Neuronal stem cell (in vitro differentiated cells): ENCODE measurements around the gene GOSR2.

ENCODE experiments used
- DNase-seq: peaks from one replicate; pipeline ENCODE4 v3.0.0-alpha.2; 2013; ENCODE audit warnings: low spot score
- H2AFZ ChIP-seq: one replicate; pipeline ENCODE4 v1.6.1; 2013; ENCODE audit warnings: mild to moderate bottlenecking, low read length, inconsistent platforms
- H2AK5ac ChIP-seq: 2 replicates; pipeline ENCODE4 v1.6.1; 2013; ENCODE audit warnings: low read depth, mild to moderate bottlenecking, inconsistent platforms, low read length, moderate library complexity, mixed read lengths
- H2BK120ac ChIP-seq: 2 replicates; pipeline ENCODE4 v1.6.1; 2013; ENCODE audit warnings: low read depth, mild to moderate bottlenecking, inconsistent platforms, low read length, moderate library complexity, mixed read lengths
- H2BK12ac ChIP-seq: one replicate; pipeline ENCODE4 v1.6.1; 2013; ENCODE audit warnings: low read length, inconsistent platforms
- H2BK15ac ChIP-seq: 2 replicates; pipeline ENCODE4 v1.6.1; 2013; ENCODE audit warnings: mild to moderate bottlenecking, low read length, inconsistent platforms, mixed read lengths
- H2BK5ac ChIP-seq: one replicate; pipeline ENCODE4 v1.6.1; 2013; ENCODE audit warnings: inconsistent platforms, mild to moderate bottlenecking, low read length, moderate library complexity
- H3K14ac ChIP-seq: one replicate; pipeline ENCODE4 v1.6.1; 2013; ENCODE audit warnings: low read length, inconsistent platforms
- H3K18ac ChIP-seq: 2 replicates; pipeline ENCODE4 v1.6.1; 2013; ENCODE audit warnings: low read length, inconsistent platforms
- H3K23ac ChIP-seq: 2 replicates; pipeline ENCODE4 v1.6.1; 2013; ENCODE audit warnings: low read depth, mild to moderate bottlenecking, mixed read lengths, low read length, inconsistent platforms; ENCODE audit not compliant: poor library complexity
- H3K27ac ChIP-seq: replicated peaks from 3 replicates; pipeline ENCODE4 v1.5.1; 2013; ENCODE audit warnings: low read length, inconsistent platforms
- H3K27me3 ChIP-seq, 3 experiments: 2 replicates each; pipeline ENCODE4 v1.6.1; 2013; ENCODE audit warnings: low read length in 3 of 3, mild to moderate bottlenecking in 2 of 3, inconsistent platforms in 1 of 3, low read depth in 1 of 3, mixed read lengths in 1 of 3, moderate library complexity in 1 of 3; ENCODE audit not compliant: control insufficient read depth in 3 of 3, insufficient read depth in 3 of 3
- H3K36me3 ChIP-seq, 2 donors: replicated peaks in 1 of 2; 2 replicates each; pipeline ENCODE4 v1.6.1; 2013; ENCODE audit warnings: low read length in 2 of 2; ENCODE audit not compliant: control insufficient read depth in 2 of 2, insufficient read depth in 2 of 2
- H3K4ac ChIP-seq: 2 replicates; pipeline ENCODE4 v1.6.1; 2013; ENCODE audit warnings: inconsistent platforms, mild to moderate bottlenecking, low read length, moderate library complexity
- H3K4me1 ChIP-seq, 2 donors: 1 replicate in 1 of 2; 2 replicates in 1 of 2; pipeline ENCODE4 v1.6.1; 2013; ENCODE audit warnings: low read length in 2 of 2, low read depth in 1 of 2; ENCODE audit not compliant: control insufficient read depth in 2 of 2, insufficient read depth in 1 of 2
- H3K4me2 ChIP-seq: one replicate; pipeline ENCODE4 v1.6.1; 2013; ENCODE audit warnings: mild to moderate bottlenecking, low read length, inconsistent platforms; ENCODE audit not compliant: insufficient read depth, poor library complexity, severe bottlenecking
- H3K4me3 ChIP-seq, 2 donors: 2 replicates each; pipeline ENCODE4 v1.5.1; 2013; ENCODE audit warnings: low read length in 2 of 2, mild to moderate bottlenecking in 2 of 2, inconsistent platforms in 1 of 2, moderate library complexity in 1 of 2
- H3K79me1 ChIP-seq: one replicate; pipeline ENCODE4 v1.6.1; 2013; ENCODE audit warnings: low read depth, mild to moderate bottlenecking, inconsistent platforms, low read length, moderate library complexity
- H3K9ac ChIP-seq: one replicate; pipeline ENCODE4 v1.6.1; 2013; ENCODE audit warnings: mild to moderate bottlenecking, low read depth, low read length, inconsistent platforms; ENCODE audit not compliant: poor library complexity
- H3K9me3 ChIP-seq, 2 donors: replicated peaks in 1 of 2; 2 replicates each; pipeline versions ENCODE3 to v1.6.1; 2013; ENCODE audit warnings: low read length in 2 of 2, mild to moderate bottlenecking in 2 of 2, inconsistent platforms in 1 of 2, low read depth in 1 of 2, mixed read lengths in 1 of 2, moderate library complexity in 1 of 2; ENCODE audit not compliant: control insufficient read depth in 2 of 2, insufficient read depth in 1 of 2
- H4K8ac ChIP-seq: one replicate; pipeline ENCODE4 v1.6.1; 2013; ENCODE audit warnings: low read depth, mild to moderate bottlenecking, inconsistent platforms, low read length, moderate library complexity
- H4K91ac ChIP-seq: one replicate; pipeline ENCODE4 v1.6.1; 2013; ENCODE audit warnings: low read length, low read depth, mild to moderate bottlenecking, inconsistent platforms; ENCODE audit not compliant: poor library complexity
- WGBS, 2 donors: extraction: QIAGEN DNeasy Blood & Tissue Kit; methylation state at CpG; one replicate each; pipeline ENCODE4 v1.1.7; 2013; ENCODE audit warnings: missing lambda C conversion rate in 2 of 2, mixed read lengths in 1 of 2; ENCODE audit not compliant: insufficient read length in 2 of 2, insufficient replicate concordance in 1 of 2; ENCODE audit errors: extremely low coverage in 2 of 2; 5-methylcytosine and 5-hydroxymethylcytosine counted together

Gene GOSR2

GRCh38 chr17:46911311-46911710, 11.6 kb upstream of the GOSR2 start:
- H3K4ac ChIP-seq, result no peak overlapping the region
- H3K27me3 ChIP-seq, result peaks cover 0 to 25% (median 4%) of the 10 kb centered on the region in 3 experiments
- no CpG with 5 or more reads among the region's 3 CpGs for WGBS, 2 donors
- no peak overlapping the region for H2BK15ac ChIP-seq
- H3K9me3 ChIP-seq, result no peaks in the 10 kb centered on the region
- H3K27ac ChIP-seq, result no peak overlapping the region
- H2BK120ac ChIP-seq, result no peak overlapping the region
- no peak overlapping the region for H4K8ac ChIP-seq
- H3K4me3 ChIP-seq, result no peak overlapping the region
- H4K91ac ChIP-seq, result no peak overlapping the region
- peaks cover 4 to 10% of the 10 kb centered on the region in 2 donors for H3K4me1 ChIP-seq
- no peak overlapping the region for H2BK12ac ChIP-seq
- no peak overlapping the region for H2AK5ac ChIP-seq
- H3K36me3 ChIP-seq, result no peaks in the 10 kb centered on the region
- H3K18ac ChIP-seq, result no peak overlapping the region
- no peak overlapping the region for H3K23ac ChIP-seq
- no peak overlapping the region for H2AFZ ChIP-seq
- H2BK5ac ChIP-seq, result no peak overlapping the region
- no peak overlapping the region for H3K4me2 ChIP-seq
- H3K9ac ChIP-seq, result no peak overlapping the region
- no peaks in the 10 kb centered on the region for H3K79me1 ChIP-seq
- no peak for DNase-seq
- H3K14ac ChIP-seq, result no peak overlapping the region

GRCh38 chr17:46915596-46915995, 7.4 kb upstream of the GOSR2 start:
- H3K9ac ChIP-seq, result no peak overlapping the region
- H2BK5ac ChIP-seq, result no peak overlapping the region
- WGBS, 2 donors, result no CpG with 5 or more reads among the region's 1 CpG
- H3K27me3 ChIP-seq, result peaks cover 0 to 8% (median 4%) of the 10 kb centered on the region in 3 experiments
- no peak overlapping the region for H2BK120ac ChIP-seq
- no peak for DNase-seq
- no peak overlapping the region for H4K8ac ChIP-seq
- no peak overlapping the region for H2AFZ ChIP-seq
- no peak overlapping the region for H3K4me3 ChIP-seq
- H3K27ac ChIP-seq, result no peak overlapping the region
- H4K91ac ChIP-seq, result no peak overlapping the region
- H3K4ac ChIP-seq, result no peak overlapping the region
- H3K23ac ChIP-seq, result no peak overlapping the region
- no peak overlapping the region for H2BK15ac ChIP-seq
- H3K9me3 ChIP-seq, result peaks cover 0 to 2% of the 10 kb centered on the region in 2 donors
- no peak overlapping the region for H3K4me2 ChIP-seq
- no peak overlapping the region for H3K14ac ChIP-seq
- H2BK12ac ChIP-seq, result no peak overlapping the region
- H2AK5ac ChIP-seq, result no peak overlapping the region
- peaks cover 0 to 7% of the 10 kb centered on the region in 2 donors for H3K4me1 ChIP-seq
- no peaks in the 10 kb centered on the region for H3K36me3 ChIP-seq
- no peaks in the 10 kb centered on the region for H3K79me1 ChIP-seq
- no peak overlapping the region for H3K18ac ChIP-seq

- no CpG with 5 or more reads among the region's 2 CpGs for WGBS, 2 donors
- Histone ChIP-seq H3K14ac (no peak overlapping the region), H2BK5ac (no peak overlapping the region), H3K4me2 (no peak overlapping the region), H4K91ac (no peak overlapping the region), H2BK15ac (no peak overlapping the region), H2BK12ac (no peak overlapping the region), H3K4me3 (no peak overlapping the region), H3K4ac (no peak overlapping the region), H3K9me3 (peaks cover 0 to 2% of the 10 kb centered on the region in 2 donors), H2BK120ac (no peak overlapping the region), H3K27ac (no peak overlapping the region), H2AK5ac (no peak overlapping the region), H3K36me3 (no peaks in the 10 kb centered on the region), H3K18ac (no peak overlapping the region), H3K4me1 (peaks cover 0 to 7% of the 10 kb centered on the region in 2 donors), H3K79me1 (no peaks in the 10 kb centered on the region), H3K27me3 (peaks cover 0 to 5% (median 3%) of the 10 kb centered on the region in 3 experiments), H3K9ac (no peak overlapping the region), H2AFZ (no peak overlapping the region), H4K8ac (no peak overlapping the region), H3K23ac (no peak overlapping the region)
- no peak for DNase-seq
These were observed 6.7 kb upstream of the GOSR2 start for GRCh38 chr17:46916211-46916610.

- H3K9ac ChIP-seq, result no peak overlapping the region
- no peak overlapping the region for H4K91ac ChIP-seq
- H2BK5ac ChIP-seq, result no peak overlapping the region
- H3K27ac ChIP-seq, result no peak overlapping the region
- H2BK15ac ChIP-seq, result no peak overlapping the region
- no peak overlapping the region for H2BK12ac ChIP-seq
- H3K23ac ChIP-seq, result no peak overlapping the region
- no peak overlapping the region for H2BK120ac ChIP-seq
- peaks cover 0 to 5% (median 2%) of the 10 kb centered on the region in 3 experiments for H3K27me3 ChIP-seq
- WGBS, 2 donors, result no CpG with 5 or more reads among the region's 3 CpGs
- H3K14ac ChIP-seq, result no peak overlapping the region
- no peaks in the 10 kb centered on the region for H3K79me1 ChIP-seq
- H3K4me2 ChIP-seq, result no peak overlapping the region
- no peak overlapping the region for H2AFZ ChIP-seq
- DNase-seq, result no peak
- no peak overlapping the region for H3K18ac ChIP-seq
- H3K36me3 ChIP-seq, result no peaks in the 10 kb centered on the region
- no peak overlapping the region for H4K8ac ChIP-seq
- H2AK5ac ChIP-seq, result no peak overlapping the region
- peaks cover 0 to 2% of the 10 kb centered on the region in 2 donors for H3K9me3 ChIP-seq
- H3K4me1 ChIP-seq, result peaks cover 0 to 7% of the 10 kb centered on the region in 2 donors
- no peak overlapping the region for H3K4ac ChIP-seq
- H3K4me3 ChIP-seq, result no peak overlapping the region
These were observed 6.3 kb upstream of the GOSR2 start for GRCh38 chr17:46916623-46917022.
